ENCODE results near the gene ACOT12. TPM values are rescaled to one million over a fixed set of nuclear protein-coding genes. Genes with fewer than 3 reads are reported as not detected.

The ACOT12 gene
- total and polyA plus RNA-seq, 2 donors (not counting 3 experiments of a cell fraction or from before 2014, with no cell fraction given): not detected

GRCh38 chr5:81337803-81338202, 56.1 kb downstream of the ACOT12 start:
- intact Hi-C loops (cut with micrococcal nuclease): no loop called here
- POLR2A ChIA-PET: no interaction called here
- no peak for DNase-seq (ENCODE audit: low read depth, low spot score)

More at GRCh38 chr5:81337803-81338202, 56.1 kb downstream of the ACOT12 start:
- TF ChIP-seq, protein P1, sequence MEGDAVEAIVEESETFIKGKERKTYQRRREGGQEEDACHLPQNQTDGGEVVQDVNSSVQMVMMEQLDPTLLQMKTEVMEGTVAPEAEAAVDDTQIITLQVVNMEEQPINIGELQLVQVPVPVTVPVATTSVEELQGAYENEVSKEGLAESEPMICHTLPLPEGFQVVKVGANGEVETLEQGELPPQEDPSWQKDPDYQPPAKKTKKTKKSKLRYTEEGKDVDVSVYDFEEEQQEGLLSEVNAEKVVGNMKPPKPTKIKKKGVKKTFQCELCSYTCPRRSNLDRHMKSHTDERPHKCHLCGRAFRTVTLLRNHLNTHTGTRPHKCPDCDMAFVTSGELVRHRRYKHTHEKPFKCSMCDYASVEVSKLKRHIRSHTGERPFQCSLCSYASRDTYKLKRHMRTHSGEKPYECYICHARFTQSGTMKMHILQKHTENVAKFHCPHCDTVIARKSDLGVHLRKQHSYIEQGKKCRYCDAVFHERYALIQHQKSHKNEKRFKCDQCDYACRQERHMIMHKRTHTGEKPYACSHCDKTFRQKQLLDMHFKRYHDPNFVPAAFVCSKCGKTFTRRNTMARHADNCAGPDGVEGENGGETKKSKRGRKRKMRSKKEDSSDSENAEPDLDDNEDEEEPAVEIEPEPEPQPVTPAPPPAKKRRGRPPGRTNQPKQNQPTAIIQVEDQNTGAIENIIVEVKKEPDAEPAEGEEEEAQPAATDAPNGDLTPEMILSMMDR (IDR thresholded peaks at IDR 0.05; ENCODE audit: extremely low read depth in 1 of 2, insufficient read depth in 1 of 2, low read depth in 1 of 2, low read length in 2 of 2): no peak
- TF ChIP-seq GATA2 (IDR thresholded peaks at IDR 0.05; ENCODE audit: insufficient read depth, insufficient read length, low read depth, low read length) (no peak), POLR2AphosphoS5 (IDR thresholded peaks at IDR 0.05; ENCODE audit: insufficient read depth, low read depth, low read length) (no peak), MAX (IDR thresholded peaks at IDR 0.05; ENCODE audit: insufficient read depth, insufficient read length) (no peak), JUN (IDR thresholded peaks at IDR 0.05; ENCODE audit: borderline replicate concordance, insufficient read depth, insufficient read length, low read depth) (no peak), MYC (IDR thresholded peaks at IDR 0.05; ENCODE audit: low read depth, low read length) (no peak), POLR2A (IDR thresholded peaks at IDR 0.05; ENCODE audit: low read depth, low read length) (no peak), EZH2 (IDR thresholded peaks at IDR 0.05; ENCODE audit: borderline replicate concordance, low read depth, low read length, severe bottlenecking) (no peak), FOS (IDR thresholded peaks at IDR 0.05; ENCODE audit: borderline replicate concordance, insufficient read depth, low read length) (no peak)
- Histone ChIP-seq H3K79me2 (ENCODE audit: control insufficient read depth, insufficient read depth, low read length) (no peaks in the 10 kb centered on the region), H3K27me3 (ENCODE audit: control insufficient read depth in 2 of 2, insufficient read depth in 2 of 2, low read length in 2 of 2) (no peaks in the 10 kb centered on the region), H3K9me1 (replicated peaks; ENCODE audit: control insufficient read depth, extremely low read depth, insufficient read depth, low read length) (no peaks in the 10 kb centered on the region), H3K36me3 (ENCODE audit: control insufficient read depth in 2 of 2, extremely low read depth in 1 of 2, insufficient read depth in 2 of 2, low read length in 2 of 2) (no peaks in the 10 kb centered on the region), H3K9ac (replicated peaks; ENCODE audit: extremely low read depth, insufficient read depth, low read length) (no peak overlapping the region), H3K27ac (ENCODE audit: insufficient read depth, low read depth, low read length) (no peak overlapping the region), H2AFZ (ENCODE audit: low read depth, low read length) (no peak overlapping the region), H3K4me1 (ENCODE audit: control insufficient read depth, extremely low read depth, insufficient read depth, low read length) (no peaks in the 10 kb centered on the region), H3K9me3 (replicated peaks; ENCODE audit: control insufficient read depth, insufficient read depth, low read length) (no peaks in the 10 kb centered on the region), H3K4me2 (ENCODE audit: insufficient read depth, low read length) (no peak overlapping the region), H3K4me3 (replicated peaks in 1 of 3; ENCODE audit: insufficient read depth in 1 of 3, low read depth in 1 of 3, low read length in 3 of 3) (no peak overlapping the region), H4K20me1 (replicated peaks; ENCODE audit: control insufficient read depth, extremely low read depth, insufficient read depth, low read length) (no peaks in the 10 kb centered on the region)
- dilution Hi-C loops (cut with MboI; ENCODE audit: extremely low pct_ligation_motif_present, low sequenced_read_pairs): no loop called here
- CTCF ChIA-PET: interaction anchor here (1.2 kb wide), 1 partner anchor 8 kb away, joined by 3 read pairs; no protein-coding TSS in a partner anchor
- no peak for FAIRE-seq
- no TSS peak for BruUV-seq (replicated peaks)
